Suppressor macrophage (primary cell): ENCODE results near the gene GPI.

Experiments used
- DNase-seq, 4 experiments: peaks; one replicate each; pipeline ENCODE4 v3.0.0-alpha.2; 2020 to 2022

GPI gene

DNA sequence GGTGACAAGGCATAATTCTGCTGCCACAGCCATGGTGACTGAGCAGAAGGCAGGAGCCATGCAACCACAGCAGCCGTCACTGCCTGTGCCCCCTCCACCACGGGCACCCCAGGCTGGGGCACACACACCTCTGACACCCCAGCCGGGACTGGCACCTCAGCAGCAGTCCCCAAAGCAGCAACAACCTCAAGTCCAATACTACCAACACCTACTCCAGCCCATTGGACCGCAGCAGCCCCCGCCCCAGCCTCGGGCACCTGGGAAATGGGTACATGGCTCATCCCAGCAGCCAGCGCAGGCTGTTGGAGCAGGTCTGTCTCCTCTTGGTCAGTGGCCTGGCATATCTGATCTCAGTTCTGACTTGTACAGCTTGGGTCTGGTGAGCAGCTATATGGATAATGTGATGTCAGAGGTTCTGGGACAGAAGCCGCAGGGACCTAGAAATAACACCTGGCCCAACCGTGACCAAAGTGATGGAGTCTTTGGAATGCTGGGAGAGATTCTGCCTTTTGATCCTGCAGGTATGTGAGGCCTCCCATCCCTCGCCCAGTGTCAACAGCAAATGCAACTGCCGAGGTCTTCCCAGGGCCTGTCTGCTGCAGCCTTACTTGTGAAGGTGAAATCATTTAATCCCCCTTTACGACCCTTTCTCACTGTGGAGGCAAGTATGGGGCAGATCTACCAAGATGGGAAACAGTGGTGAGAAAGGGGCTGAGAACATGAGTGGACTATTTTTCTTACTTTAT is 22.9 kb upstream of the GPI start:
- DNase-seq, result no peak

- DNase-seq, result no peak
These were observed 21.2 kb upstream of the GPI start for GRCh38 chr19:34343751-34344150.

GRCh38 chr19:34345947-34346351 is 19.0 kb upstream of the GPI start:
- peak; percentile 64 to 80 (median 70) for DNase-seq

DNA sequence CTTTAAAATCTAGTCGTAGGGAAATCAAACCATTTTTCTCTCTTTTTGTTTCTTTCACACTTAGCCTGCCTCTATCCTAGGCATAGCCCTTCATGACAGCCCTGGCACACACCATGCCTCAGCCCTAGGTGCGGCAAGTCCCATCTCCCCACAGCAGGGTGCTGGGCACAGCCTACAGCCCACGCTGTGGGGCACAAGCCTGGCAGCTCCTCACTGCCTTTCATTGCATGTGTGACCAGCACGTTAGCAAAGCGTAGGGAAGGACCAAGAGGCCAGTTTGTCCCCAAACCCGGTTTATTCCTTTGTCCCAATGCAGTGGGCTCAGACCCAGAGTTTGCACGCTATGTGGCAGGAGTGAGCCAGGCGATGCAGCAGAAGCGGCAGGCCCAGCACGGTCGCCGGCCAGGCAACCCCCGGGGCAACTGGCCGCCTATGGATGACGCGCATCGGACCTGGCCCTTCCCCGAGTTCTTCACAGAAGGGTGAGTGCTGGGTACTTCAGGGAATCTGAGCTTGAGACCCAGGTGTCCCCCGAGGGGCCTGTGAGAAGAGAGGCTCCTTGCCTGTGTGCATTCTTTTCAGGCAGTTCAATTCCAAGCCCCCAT is 17.3 kb upstream of the GPI start:
- DNase-seq, result no peak

DNA sequence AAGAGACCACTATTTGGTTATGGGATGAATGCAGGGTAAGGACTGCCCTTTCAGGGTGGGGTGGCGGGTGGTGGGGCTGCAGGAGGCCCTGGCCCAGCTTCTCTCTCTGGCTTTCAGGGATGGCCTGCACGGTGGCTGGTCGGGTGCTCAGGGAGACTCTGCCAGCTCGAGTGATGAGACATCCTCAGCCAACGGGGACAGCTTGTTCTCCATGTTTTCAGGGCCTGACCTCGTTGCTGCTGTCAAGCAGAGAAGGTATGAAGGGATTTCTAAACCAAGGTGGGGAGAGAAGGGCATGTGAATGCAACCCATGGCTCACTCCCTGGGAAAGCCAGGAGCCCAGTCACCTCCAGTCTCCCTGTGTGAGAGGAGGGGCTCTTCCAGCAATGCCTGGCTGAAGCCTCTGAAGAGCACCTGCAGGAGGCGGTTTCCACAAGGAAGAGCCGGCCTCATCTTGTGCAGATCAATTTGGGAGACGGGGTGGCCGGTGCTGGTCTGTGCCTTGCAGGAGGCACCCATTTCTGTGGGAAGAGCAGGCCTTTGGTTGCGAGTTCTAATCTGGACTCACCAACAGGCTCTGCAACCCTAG is 16.0 kb upstream of the GPI start:
- DNase-seq, result no peak

GRCh38 chr19:34350161-34350561 is 14.8 kb upstream of the GPI start:
- DNase-seq, result no peak

DNA sequence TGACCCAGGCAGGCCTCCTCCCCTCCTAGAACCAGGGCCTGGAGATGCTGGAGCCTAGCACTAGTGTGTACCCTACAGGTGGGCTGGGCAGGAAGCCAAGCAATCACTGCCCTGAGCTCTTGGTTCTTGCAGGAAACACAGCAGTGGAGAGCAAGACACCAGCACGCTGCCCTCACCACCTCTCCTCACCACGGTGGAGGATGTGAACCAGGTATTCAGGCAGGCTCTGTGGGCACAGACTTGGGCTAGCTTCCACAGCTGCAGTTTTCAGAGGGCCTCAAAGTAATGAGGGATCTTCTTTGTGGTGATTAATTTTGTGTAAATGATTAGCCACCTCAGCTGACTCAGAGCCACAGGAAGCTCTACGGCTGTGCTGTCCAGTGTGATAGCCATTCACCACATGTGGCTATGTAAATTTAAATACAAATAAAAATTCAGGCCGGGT is 13.6 kb upstream of the GPI start:
- no peak for DNase-seq

DNA sequence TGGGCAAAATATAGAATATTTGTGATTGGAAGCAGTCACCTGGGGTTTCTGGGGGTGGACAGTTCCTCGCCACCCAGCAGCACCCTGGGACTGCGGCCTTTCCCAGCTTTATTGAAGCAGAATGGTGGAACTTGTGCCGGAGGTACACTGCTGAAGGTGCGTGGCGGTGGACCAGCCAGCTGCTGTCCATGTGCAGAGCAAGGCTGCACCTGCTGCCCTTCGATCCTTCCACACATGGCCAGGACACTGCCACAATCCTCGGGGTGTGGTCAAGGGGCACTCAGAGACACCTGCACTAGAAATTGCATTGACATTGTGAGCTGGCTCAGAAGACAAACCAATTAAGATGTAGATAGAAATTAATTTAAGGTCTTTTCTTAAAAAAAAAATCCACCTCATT is 11.4 kb upstream of the GPI start:
- no peak for DNase-seq

- DNase-seq, result no peak
These were observed 9.8 kb upstream of the GPI start for GRCh38 chr19:34355201-34355600.

DNA sequence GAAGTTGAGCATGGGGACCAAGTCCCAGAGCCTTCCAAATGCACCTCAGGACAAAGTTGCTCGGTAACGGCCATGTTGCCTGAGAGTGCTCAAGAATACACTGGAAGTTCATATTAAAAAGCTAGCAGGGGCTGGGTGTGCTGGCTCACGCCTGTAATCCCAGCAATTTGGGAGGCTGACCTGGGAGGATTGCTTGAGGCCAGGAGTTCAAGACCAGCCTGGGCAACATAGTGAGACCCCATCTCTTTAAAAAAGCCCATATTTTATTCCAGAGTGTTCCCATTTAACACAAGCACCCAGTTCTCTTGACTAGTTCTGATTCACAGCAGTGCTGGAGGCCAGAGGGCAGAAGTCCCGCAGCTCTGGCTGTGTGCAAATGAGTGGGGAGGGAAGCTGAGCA is 8.1 kb upstream of the GPI start:
- DNase-seq, result no peak

DNA sequence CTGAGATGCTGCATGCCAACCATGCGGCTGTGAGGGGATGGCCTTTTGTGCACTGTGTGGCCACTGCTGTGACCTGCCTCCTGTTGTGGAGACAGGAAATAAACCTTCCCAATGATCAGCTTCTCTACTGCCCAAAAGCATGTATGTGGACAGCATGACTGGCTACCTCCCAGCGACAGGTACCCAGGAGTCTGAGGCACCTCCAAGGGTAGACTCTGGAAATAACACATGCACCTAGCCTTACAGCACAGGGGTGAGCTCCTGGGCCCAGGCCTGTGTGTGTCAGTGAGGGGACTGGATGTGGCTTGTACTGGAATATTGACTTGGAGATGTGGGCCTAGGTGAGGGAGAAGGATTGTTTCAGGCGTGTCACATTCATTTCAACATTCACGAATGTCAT is 7.6 kb upstream of the GPI start:
- DNase-seq, result no peak

DNA sequence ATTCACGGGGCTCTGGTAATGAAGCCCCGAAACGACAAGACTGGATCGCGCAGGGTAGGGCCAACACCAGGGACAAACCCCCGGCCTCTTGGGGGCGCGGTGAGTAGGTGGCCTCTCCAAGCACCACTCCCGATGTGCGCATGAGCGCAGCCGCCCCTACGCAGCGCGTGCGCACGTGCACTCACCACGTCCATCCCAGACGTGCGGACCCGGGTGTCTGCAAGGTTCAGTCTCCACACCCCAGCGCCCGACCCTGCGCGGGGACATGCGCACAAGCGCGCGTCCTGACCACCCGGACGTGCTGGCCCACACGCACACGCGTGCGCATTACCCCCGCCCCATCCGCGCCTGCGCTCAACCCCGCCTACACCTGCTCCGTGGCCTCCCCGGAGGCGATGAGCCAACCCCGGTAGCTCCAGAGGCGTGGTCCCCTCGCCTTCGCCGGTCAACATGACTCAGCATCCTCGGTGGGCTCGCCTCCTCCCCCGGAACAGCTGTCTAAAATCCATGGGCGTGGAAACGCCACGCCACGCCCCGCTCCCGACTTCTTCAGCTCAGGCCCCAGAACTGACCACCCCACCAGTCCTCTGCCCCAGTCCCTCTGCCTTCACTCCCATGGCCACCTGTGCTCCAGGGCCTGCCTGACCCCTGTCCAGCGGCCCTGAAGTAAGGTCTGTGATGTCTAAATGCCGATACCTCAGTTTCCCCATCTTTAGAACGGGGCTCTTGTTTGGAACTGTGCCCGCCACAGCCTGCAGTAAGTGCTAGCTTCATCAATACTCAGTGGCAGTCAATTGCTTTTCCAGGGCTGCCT is 5.6 kb upstream of the GPI start:
- peak; percentile 98 to 99 (median 98) for DNase-seq

DNA sequence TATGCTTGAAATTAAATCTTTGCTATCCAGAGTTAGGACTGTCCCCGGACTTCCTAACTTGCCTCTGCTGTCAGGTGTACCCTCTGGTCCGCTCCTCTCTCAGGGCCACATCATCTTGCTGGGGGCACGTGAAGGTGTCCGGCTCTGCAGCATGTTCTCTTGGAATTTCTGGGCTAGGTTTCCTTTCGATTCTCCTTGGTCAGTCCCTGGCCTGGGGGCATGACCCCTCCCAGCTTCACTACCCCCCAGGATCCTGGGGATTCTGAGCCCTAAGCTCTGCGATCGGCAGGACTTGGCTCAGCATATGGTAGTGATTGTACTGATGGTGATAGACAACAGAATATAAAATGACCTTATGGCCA is 5.1 kb upstream of the GPI start:
- no peak for DNase-seq

DNA sequence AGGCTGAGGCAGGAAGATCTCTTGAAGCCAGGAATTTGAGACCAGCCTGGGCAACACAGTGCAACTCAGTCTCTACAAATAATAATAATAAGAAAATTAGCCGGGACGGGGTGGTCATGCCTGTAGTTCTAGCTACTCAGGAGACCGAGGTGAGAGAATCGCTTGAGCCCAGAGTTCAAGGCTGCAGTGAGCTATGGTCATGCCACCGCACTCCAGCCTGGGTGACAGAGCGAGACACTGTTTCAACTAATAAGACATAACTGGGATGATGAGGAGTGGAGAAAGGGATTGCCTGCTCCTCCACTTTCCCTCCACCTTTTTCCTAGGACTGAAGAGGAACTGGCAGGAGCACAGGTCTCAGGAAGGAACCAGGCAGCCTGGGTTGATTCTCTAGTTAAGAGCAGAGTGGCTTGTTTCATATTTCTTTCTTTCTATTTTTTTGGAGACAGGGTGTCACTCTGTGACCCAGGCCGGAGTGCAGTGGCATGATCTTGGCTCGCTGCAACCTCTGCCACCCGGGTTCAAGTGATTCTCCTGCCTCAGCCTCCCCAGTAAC is 4.6 kb upstream of the GPI start:
- no peak for DNase-seq

DNA sequence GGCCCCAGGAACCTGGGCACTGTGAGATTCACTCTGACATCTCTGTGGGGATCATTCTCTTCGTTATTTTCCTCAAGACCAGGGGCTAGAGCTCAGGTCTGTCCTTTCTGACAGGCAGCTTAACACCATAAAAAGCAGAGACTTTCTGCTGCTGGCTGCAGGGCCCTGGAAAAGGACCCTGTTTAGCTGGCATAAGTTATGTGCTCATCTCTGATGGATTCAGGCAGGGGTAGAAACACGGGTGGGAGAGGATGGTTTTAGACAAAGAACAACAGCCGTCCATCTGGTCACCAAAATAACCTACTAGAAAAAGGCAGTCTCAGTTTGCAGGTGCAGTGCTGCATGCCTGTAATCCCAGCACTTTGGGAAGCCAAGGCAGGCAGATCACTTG is 2.3 kb upstream of the GPI start:
- DNase-seq, result no peak

DNA sequence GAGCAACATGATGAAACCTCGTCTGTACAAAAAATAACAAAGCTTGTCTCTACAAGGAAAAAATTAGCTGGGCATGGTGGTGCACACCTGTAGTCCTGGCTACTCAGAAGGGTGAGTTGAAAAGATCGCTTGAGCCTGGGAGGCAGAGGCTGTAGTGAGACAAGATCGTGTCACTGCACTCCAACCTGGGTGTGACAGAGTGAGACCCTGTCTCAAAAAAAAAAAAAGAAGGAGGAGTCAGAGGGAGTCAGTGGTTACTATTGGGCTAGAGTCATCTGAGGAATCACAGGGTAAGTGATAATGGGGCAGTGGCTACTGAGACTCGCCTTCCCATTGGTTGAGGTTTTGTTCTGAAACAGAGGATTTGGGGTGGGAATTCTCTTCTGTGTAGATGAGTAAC is 1.9 kb upstream of the GPI start:
- DNase-seq, result no peak

DNA sequence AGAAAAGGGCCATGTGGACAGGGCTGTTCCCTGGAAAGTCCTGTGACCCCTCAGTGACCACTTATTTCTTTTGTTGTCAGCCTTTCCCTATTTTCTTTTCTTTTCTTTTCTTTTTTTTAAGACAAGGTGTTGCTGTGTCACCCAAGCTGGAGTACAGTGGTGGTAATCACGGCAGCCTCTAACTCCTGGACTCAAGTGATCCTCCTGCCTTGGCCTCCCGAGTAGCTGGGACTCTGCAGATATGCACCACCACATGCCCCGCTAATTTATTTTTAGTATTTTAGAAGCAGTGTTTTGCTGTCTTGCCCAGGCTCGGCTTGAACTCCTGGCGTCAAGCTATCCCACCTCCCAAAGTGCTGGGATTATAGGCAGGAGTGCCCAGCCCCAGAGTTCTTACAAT is 1.1 kb upstream of the GPI start:
- DNase-seq, result no peak

DNA sequence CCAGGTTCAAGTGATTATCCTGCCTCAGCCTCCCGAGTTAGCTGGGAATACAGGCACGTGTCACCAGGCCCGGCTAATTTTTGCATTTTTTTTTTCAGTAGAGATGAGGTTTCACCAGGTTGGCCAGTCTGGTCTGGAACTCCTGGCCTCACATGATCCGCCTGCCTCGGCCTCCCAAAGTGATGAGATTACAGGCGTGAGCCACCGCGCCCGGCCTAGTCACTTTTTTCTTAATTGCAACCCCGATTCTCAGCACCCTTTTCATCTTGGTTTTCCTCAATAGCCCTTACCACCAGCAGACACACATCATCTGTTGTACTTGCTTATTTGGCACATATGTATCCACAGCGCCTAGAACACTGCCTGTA is 550 bp upstream of the GPI start:
- no peak for DNase-seq

DNA sequence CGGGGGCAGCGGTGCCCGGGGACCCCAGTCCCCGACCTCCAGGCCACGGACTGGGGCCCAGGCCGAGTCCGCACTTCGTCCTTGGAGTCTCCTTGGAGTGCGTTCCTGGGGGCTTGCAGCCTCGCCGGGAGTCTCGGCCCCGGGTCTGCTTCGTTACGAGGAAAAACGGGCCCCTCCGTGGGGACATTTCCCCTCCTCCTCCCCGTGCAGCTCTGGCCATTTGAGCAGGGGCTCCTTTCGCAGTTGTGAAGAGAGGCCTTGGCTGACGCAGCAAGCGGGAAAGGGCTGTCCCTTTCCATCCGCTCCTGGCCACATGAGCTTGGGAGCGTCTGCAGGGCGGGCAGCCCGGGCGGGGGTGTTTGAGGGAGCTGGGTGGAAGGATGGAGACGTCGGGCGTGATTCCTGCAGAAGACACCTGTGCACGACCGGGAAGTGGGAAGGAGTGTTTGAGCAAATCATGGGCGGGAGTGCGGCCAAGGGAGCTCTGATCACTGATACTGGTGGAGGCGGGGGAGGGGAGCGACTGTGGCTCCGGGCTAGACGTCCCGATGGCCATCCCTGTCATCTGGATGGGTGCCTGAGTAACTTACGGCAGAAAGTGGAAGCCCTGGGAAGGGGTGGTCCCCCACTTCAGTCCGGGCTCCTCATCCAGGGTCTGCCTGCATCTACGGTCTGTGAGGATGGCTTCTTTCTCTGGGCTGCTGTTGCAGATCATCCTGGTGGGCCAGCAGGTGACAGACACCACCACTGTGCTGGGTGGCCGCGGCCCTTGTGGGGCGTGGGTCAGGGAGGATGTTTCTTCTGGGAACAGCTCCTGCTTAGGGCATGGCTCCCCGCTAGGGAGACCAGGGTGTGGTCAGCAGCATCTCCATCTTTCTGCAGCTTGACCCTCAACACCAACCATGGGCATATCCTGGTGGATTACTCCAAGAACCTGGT is 736 bp downstream of the GPI start:
- peak; percentile 15 to 63 (median 52) for DNase-seq

DNA sequence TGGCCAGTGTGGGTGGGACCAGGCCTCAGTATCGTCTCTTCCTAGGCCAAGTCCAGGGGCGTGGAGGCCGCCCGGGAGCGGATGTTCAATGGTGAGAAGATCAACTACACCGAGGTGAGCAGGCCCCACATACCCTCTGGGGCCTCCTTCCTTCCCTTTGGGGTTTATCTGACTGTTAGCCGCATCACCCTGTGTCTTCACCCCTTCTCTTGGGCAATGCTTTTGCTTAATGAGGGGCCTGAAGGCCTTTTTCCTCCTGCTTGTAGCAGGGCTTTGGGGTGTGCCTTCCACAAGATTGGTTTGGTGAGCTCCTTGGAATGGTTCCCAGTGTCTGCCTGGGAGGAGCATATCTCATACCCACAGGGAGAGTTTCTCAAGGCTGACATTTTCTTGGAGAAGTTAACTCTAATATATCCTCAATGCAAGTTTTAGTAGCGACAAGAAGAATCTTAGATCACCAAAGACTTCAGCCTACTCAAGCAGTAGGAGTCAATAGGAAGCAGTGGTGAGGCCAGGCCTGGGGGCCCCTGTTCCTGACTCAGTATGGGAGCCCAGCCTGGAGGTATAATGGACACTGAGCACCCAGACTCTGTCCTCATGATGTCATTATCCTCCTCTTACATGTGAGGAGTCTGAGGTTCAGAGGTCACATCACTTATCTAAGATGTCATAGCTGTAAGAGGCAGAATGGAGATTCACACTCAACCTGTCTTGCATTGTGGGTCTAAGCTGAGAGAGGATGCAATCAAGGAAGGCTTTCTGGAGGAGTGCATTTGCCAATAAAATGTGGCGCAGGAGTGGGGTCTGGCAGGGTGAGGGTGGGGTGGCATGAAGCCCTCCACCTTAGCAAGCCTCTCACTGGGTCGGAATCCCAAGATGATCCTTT is 2.0 kb downstream of the GPI start:
- peak; percentile 33 to 67 (median 47) for DNase-seq

GRCh38 chr19:34367624-34367957 is 2.6 kb downstream of the GPI start:
- DNase-seq, result no peak
